CD14-positive monocyte (primary cell): ENCODE data around the gene HSPBAP1. TPM values are rescaled to one million over a fixed set of nuclear protein-coding genes. Genes with fewer than 3 reads are reported as not detected.
"Not testable (repeated sequence)": the region's sequence is repeated elsewhere in the genome, so short reads cannot be mapped to it uniquely, and the experiment has no call there.

Source experiments
- DNase-seq, 3 donors: peaks; one replicate each; pipeline ENCODE4 v3.0.0-alpha.2; 2011 to 2022
- H2AFZ ChIP-seq: 2 replicates; pipeline ENCODE4 v1.6.0; 2012; ENCODE audit warnings: mild to moderate bottlenecking, low read depth, low read length, inconsistent platforms; ENCODE audit not compliant: insufficient read depth, poor library complexity, severe bottlenecking
- H3K27ac ChIP-seq, 2 donors: 1 replicate in 1 of 2; 2 replicates in 1 of 2; pipeline ENCODE4 v1.5.1; 2012 to 2013; ENCODE audit warnings: low read length in 2 of 2, control low read depth in 1 of 2, inconsistent platforms in 1 of 2, low read depth in 1 of 2, mild to moderate bottlenecking in 1 of 2
- H3K27me3 ChIP-seq, 2 donors: one replicate each; pipeline versions ENCODE4 v1.6.0 to v1.6.1; 2011 to 2013; ENCODE audit warnings: low read length in 2 of 2; ENCODE audit not compliant: control insufficient read depth in 2 of 2, insufficient read depth in 2 of 2
- H3K36me3 ChIP-seq, 2 donors: replicated peaks in 1 of 2; 1 replicate in 1 of 2; 2 replicates in 1 of 2; pipeline versions ENCODE4 v1.5.1 to v1.6.1; 2012 to 2013; ENCODE audit warnings: low read length in 2 of 2, control low read depth in 1 of 2, inconsistent platforms in 1 of 2, mild to moderate bottlenecking in 1 of 2; ENCODE audit not compliant: insufficient read depth in 2 of 2, control insufficient read depth in 1 of 2
- H3K4me1 ChIP-seq, 2 donors: 1 replicate in 1 of 2; 2 replicates in 1 of 2; pipeline versions ENCODE4 v1.5.1 to v1.6.1; 2012 to 2013; ENCODE audit warnings: low read length in 2 of 2, control low read depth in 1 of 2, inconsistent platforms in 1 of 2, mild to moderate bottlenecking in 1 of 2, moderate library complexity in 1 of 2; ENCODE audit not compliant: insufficient read depth in 2 of 2, control insufficient read depth in 1 of 2
- H3K4me2 ChIP-seq: replicated peaks from 2 replicates; pipeline ENCODE3; 2012; ENCODE audit warnings: low read length, moderate library complexity, mild to moderate bottlenecking; ENCODE audit not compliant: poor library complexity, severe bottlenecking; ENCODE audit errors: extremely low read depth
- H3K4me3 ChIP-seq, 3 experiments: fragments of 200-600 bp in 1 of 3; sonication (generic) in 1 of 3; replicated peaks in 1 of 3; 1 replicate in 2 of 3; 2 replicates in 1 of 3; pipeline ENCODE4 v1.5.1; 2011 to 2013; ENCODE audit warnings: low read length in 3 of 3, mild to moderate bottlenecking in 3 of 3, control low read depth in 2 of 3, low read depth in 2 of 3, inconsistent platforms in 1 of 3, moderate library complexity in 1 of 3
- H3K79me2 ChIP-seq: 2 replicates; pipeline ENCODE4 v1.6.0; 2012; ENCODE audit warnings: mild to moderate bottlenecking, control low read depth, inconsistent platforms, low read length, moderate library complexity; ENCODE audit not compliant: insufficient read depth
- H3K9ac ChIP-seq: 2 replicates; pipeline ENCODE4 v1.6.0; 2017; ENCODE audit warnings: low read length, mild to moderate bottlenecking; ENCODE audit not compliant: insufficient read depth, poor library complexity, severe bottlenecking
- H3K9me3 ChIP-seq, 2 donors: replicated peaks in 1 of 2; 1 replicate in 1 of 2; 2 replicates in 1 of 2; pipeline versions ENCODE4 v1.5.1 to v1.6.1; 2012 to 2013; ENCODE audit warnings: low read length in 2 of 2, control low read depth in 1 of 2; ENCODE audit not compliant: control insufficient read depth in 1 of 2, insufficient read depth in 1 of 2
- H4K20me1 ChIP-seq: 2 replicates; pipeline ENCODE4 v1.6.0; 2012; ENCODE audit warnings: mild to moderate bottlenecking, low read length, control low read depth, moderate library complexity; ENCODE audit not compliant: insufficient read depth
- H3K27ac Mint-ChIP-seq, 7 donors: one replicate each; pipeline ENCODE4 v1.8.0; 2020; ENCODE audit warnings: mild to moderate bottlenecking in 7 of 7, mixed read lengths in 7 of 7, moderate library complexity in 6 of 7, inconsistent platforms in 2 of 7
- H3K27me3 Mint-ChIP-seq, 3 donors: one replicate each; pipeline ENCODE4 v1.8.0; 2021 to 2022; ENCODE audit warnings: low read depth in 3 of 3, mild to moderate bottlenecking in 3 of 3, mixed read lengths in 3 of 3, moderate library complexity in 3 of 3, inconsistent platforms in 1 of 3
- H3K36me3 Mint-ChIP-seq, 2 donors: one replicate each; pipeline ENCODE4 v1.8.0; 2020; ENCODE audit warnings: mixed read lengths in 2 of 2, inconsistent platforms in 1 of 2, mild to moderate bottlenecking in 1 of 2
- H3K4me1 Mint-ChIP-seq: one replicate; pipeline ENCODE4 v1.8.0; 2020; ENCODE audit warnings: mild to moderate bottlenecking, mixed read lengths
- H3K4me3 Mint-ChIP-seq, 2 donors: one replicate each; pipeline ENCODE4 v1.8.0; 2020; ENCODE audit warnings: mild to moderate bottlenecking in 2 of 2, mixed read lengths in 2 of 2, moderate library complexity in 1 of 2
- H3K9me3 Mint-ChIP-seq, 7 donors: one replicate each; pipeline ENCODE4 v1.8.0; 2020 to 2022; ENCODE audit warnings: mixed read lengths in 7 of 7, mild to moderate bottlenecking in 6 of 7, moderate library complexity in 6 of 7, inconsistent platforms in 2 of 7
- WGBS: methylation state at CpG from one replicate; pipeline ENCODE4 v1.1.5; 2013; ENCODE audit warnings: missing lambda C conversion rate; ENCODE audit not compliant: insufficient coverage; 5-methylcytosine and 5-hydroxymethylcytosine counted together
- intact Hi-C, 2 donors: fragments of 100-400 bp; cut with micrococcal nuclease; formaldehyde crosslinking; loops; one replicate each; pipeline versions ENCODE4 v1.15.0 to v1.15.1; 2023
- polyA plus RNA-seq, 3 donors: library from polyadenylated mRNA; depleted of rRNA in 1 of 3; unstranded in 2 of 3; stranded (reverse) in 1 of 3; fragments of 300-500 nt in 2 of 3; fragments of >200 nt in 1 of 3; fragmentation: Illumina TruSeq in 2 of 3; gene quantifications; 1 replicate in 2 of 3; 2 replicates in 1 of 3; pipeline ENCODE4 v1.2.3, GENCODE V29; 2012 to 2021
- TF ChIP-seq, protein P1 (sequence below): fragments of 200-600 bp; IDR thresholded peaks from one replicate; pipeline ENCODE4 v1.8.0; 2022; ENCODE audit warnings: antibody characterized with exemption, mild to moderate bottlenecking

Gene HSPBAP1
- polyA plus RNA-seq, 3 donors, result 11.7 to 48.2 (median 11.9) TPM

GRCh38 chr3:122714273-122714672, 79.4 kb downstream of the HSPBAP1 start:
- Histone ChIP-seq H3K4me2 (no peak overlapping the region), H3K4me1 (no peaks in the 10 kb centered on the region), H4K20me1 (peaks cover 66% of the 10 kb centered on the region), H3K27ac (no peak overlapping the region), H3K36me3 (peaks cover 76 to 98% of the 10 kb centered on the region in 2 donors), H3K27me3 (no peaks in the 10 kb centered on the region), H3K9me3 (no peaks in the 10 kb centered on the region), H2AFZ (no peak overlapping the region), H3K4me3 (no peak overlapping the region), H3K9ac (no peak overlapping the region), H3K79me2 (peaks cover 5% of the 10 kb centered on the region)
- Mint-ChIP-seq H3K27ac (peak overlapping the region in 1 of 7 donors; percentile 81), H3K36me3 (peaks cover 88 to 99% of the 10 kb centered on the region in 2 donors), H3K4me1 (no peaks in the 10 kb centered on the region), H3K27me3 (no peaks in the 10 kb centered on the region), H3K4me3 (no peak overlapping the region), H3K9me3 (peaks cover 0 to 5% (median 1%) of the 10 kb centered on the region in 7 donors)
- no CpG with 5 or more reads among the region's 3 CpGs for WGBS
- no peak for DNase-seq
- TF ChIP-seq, protein P1, sequence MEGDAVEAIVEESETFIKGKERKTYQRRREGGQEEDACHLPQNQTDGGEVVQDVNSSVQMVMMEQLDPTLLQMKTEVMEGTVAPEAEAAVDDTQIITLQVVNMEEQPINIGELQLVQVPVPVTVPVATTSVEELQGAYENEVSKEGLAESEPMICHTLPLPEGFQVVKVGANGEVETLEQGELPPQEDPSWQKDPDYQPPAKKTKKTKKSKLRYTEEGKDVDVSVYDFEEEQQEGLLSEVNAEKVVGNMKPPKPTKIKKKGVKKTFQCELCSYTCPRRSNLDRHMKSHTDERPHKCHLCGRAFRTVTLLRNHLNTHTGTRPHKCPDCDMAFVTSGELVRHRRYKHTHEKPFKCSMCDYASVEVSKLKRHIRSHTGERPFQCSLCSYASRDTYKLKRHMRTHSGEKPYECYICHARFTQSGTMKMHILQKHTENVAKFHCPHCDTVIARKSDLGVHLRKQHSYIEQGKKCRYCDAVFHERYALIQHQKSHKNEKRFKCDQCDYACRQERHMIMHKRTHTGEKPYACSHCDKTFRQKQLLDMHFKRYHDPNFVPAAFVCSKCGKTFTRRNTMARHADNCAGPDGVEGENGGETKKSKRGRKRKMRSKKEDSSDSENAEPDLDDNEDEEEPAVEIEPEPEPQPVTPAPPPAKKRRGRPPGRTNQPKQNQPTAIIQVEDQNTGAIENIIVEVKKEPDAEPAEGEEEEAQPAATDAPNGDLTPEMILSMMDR, result no peak
- intact Hi-C loops, result no loop called here

- DNase-seq, H3K4me3 Mint-ChIP-seq, H3K4me2 ChIP-seq, H3K9me3 ChIP-seq, H3K9ac ChIP-seq, H3K4me1 Mint-ChIP-seq, H2AFZ ChIP-seq, H3K4me1 ChIP-seq, H3K79me2 ChIP-seq, H3K27me3 ChIP-seq, H3K9me3 Mint-ChIP-seq, H3K27ac ChIP-seq, H3K4me3 ChIP-seq, intact Hi-C loops, H3K27me3 Mint-ChIP-seq: not testable (repeated sequence)
- WGBS, result no CpG with 5 or more reads among the region's 1 CpG
- Mint-ChIP-seq H3K36me3 (peaks cover 81 to 90% of the 10 kb centered on the region in 2 donors), H3K27ac (peak overlapping the region in 1 of 7 donors; percentile 46)
- H4K20me1 ChIP-seq, result peaks cover 83% of the 10 kb centered on the region
- peaks cover 63 to 94% of the 10 kb centered on the region in 2 donors for H3K36me3 ChIP-seq
Measured at GRCh38 chr3:122710616-122711251, 82.9 kb downstream of the HSPBAP1 start.
